Activated CD8-positive, alpha-beta memory T cell treated with anti-CD3 and anti-CD28 coated beads, Interleukin-2, amount 50 U/mL, for 4 hours (primary cell): ENCODE measurements around the gene HOXA4.
A peak's percentile ranks its signal among the peaks of the same experiment; 100 is the strongest.

Experiments used
- DNase-seq: peaks from one replicate; pipeline ENCODE4 v3.0.0-alpha.2; 2020

The HOXA4 gene

DNA sequence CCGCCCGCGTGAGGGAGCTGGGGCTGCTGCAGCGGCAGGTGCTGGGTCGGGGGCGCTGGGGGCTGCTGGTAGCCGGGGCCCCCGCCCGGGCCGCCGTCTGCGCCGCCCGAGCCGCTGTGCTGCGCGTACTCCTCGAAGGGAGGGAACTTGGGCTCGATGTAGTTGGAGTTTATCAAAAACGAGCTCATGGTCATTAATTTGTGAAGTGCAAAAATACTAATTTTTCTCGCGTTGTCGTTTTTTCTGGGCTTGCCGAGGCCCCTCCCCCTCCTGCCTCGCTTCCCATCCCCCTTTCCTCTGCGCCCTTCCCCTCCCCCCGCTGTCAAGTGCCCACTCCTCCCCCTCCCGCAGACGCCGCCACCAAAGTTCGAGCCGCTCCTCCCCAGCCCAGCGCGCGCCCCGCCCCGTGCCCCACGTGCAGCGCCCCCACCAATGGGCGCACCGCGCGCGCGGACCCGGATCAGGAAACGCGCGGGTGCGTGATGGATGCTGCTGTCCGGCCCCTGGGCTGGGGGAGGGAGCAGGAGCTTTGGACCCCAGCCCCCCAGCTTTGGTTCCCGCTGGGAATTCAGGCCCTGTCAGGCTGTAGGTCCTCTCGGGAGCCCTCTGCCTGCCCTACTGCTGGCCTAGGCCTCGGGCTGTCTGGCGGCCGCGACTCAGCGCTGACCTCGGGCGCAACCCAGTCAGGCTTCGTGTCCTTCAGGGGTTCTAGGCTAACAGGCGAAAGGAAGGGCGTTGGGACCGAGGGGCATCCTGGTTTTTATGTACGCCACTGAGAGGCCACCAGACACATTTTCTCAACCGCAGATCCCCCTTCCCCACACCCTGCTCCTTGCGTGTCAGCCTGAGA lies at the start of gene HOXA4:
HOXA4 (minus strand) TSS at position 218 of the 850 bp plus-strand sequence; CDS start at position 194, 24 bp downstream.
- peak; percentile 77 for DNase-seq

DNA sequence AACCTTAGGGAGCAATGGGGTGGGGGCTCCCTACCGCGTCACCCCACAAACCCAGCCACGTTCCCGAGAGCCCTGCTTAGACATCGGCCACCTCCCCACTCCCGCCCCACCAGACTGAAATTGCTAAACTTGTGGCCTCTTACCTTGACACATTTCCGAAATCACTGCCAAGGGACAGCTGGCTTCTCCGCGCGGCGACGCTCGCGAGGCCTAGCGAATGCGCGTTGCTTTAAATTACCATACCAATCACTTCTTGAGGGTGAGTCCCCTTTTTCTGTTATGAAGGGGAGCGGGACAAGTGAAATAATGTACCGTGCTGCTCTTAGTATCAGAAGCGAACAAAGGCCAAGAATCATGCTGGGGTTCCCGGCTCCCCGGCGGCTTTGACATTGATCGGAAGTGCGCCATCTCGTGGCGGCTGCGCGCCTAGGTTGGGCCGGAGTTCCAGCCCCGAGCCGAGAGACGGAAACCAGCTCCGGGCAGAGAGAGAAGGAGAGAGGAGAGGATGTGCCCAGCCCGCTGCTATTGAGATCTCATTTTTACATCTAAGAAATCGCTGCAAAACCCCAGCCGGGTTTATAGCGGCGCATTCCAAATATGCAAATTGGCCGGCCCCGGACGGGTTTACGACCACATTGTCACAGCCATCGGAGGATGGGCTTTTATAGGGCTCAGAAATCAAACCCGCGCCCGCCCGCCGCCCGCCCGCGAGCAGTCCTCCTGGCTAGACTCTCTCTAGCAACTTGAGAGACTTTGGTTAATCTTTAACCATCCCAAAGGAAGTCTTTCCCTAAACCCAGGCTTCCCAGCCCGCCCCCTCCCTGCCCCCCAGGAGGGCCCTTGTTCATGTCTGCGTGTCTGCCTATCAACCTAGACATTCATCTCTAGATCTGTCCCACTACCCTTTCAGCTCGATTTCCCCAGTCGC lies 49.2 kb upstream of the HOXA4 start:
- peak; percentile 66 for DNase-seq

DNA sequence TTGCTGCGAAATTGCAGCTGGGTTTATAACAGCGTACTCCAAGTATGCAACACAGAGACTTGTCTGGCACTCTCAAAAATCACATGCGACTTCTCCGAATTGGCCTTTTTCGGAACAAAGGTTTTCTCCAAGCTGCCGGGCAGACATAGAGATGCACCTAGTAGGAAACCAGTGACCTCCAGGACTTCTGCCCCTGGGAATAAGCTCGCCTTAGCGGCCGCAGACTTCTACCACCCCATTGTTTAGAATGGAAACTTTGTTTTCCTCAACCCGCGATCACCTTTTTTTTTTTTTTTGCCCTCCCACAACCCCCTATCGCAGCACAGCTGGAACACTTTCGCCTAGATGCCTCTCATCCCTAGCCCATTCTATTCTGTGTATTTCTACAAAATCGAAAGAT lies 48.5 kb upstream of the HOXA4 start:
- DNase-seq, result no peak

DNA sequence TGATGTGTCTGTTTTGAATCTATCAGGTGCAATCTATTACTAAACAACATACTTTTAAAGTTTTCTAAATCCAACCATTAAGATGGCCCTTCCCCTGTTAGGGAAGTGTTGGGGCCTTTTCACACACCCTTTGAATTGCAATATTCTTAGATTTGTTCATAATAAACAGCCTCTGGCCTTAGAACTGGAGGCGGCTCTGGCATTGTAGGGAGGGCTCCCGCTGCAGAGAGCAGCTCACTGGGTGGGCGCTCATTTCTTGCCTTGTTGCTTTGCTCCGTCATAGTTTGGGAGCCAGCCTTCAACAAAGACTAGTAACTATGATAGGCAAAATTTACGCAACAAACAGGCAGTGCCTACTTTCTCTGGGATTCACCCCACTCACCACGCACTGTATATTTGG lies 47.8 kb upstream of the HOXA4 start:
- no peak for DNase-seq

- no peak for DNase-seq
Measured at GRCh38 chr7:27177795-27178320, 47.3 kb upstream of the HOXA4 start.

DNA sequence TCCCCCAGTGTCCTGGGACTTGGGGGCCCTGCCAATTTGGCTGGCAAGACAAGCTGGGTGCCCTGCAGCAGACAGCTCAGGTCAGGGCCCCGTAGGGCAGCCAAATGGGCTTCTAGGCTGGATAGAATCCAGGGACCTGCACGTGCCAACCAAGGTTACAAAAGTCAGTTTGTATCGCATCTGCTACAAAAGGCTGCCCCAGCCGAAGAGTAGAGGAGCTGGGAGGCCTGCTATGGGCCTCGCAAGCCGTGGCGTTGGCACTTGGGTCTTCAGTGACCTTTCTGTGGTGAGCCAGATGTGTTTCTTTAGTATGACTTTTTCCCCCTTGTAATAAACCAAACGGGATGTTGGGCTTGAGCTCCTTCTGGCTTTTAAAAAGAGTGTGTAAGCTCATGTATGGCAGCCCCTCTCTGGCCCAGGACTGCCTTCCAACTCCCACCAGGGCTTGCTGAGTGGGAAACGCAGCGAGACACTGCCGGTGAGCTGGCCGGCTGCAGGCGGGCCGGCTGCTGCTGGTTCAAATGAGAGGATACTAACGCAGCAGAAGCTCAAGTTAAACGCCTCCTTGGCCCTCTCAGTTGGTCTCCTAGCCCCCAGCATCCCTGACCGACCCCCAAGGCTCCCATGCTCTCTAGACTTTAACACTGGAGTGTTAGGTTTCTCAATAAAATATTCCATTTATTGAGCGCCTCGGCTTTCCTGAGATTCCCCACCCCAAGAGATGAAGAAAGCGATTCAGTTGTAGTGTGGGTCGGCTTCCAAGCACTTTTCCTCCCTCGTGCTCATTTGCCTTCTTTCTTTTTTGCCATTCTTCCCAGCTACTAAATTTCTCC lies 46.6 kb upstream of the HOXA4 start:
- DNase-seq, result no peak

DNA sequence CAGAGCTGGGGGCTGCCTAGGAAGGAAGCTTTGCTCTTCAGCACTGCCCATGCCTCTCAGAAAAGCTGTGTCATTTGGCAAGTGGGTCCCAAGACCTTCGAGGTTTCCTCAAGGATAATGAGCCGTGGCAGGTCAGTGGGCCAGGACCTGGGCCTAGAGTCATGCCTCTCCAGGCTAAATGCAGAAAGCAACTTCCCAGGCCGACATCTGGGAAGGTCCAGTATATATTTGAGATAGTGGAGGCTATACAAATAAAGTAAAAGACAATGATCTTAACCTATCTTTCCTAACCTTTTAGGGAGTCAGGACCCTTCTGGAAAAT lies 45.9 kb upstream of the HOXA4 start:
- DNase-seq, result no peak

GRCh38 chr7:27175626-27176523 lies 45.3 kb upstream of the HOXA4 start:
- no peak for DNase-seq

GRCh38 chr7:27174874-27175625 lies 44.5 kb upstream of the HOXA4 start:
- DNase-seq, result no peak

DNA sequence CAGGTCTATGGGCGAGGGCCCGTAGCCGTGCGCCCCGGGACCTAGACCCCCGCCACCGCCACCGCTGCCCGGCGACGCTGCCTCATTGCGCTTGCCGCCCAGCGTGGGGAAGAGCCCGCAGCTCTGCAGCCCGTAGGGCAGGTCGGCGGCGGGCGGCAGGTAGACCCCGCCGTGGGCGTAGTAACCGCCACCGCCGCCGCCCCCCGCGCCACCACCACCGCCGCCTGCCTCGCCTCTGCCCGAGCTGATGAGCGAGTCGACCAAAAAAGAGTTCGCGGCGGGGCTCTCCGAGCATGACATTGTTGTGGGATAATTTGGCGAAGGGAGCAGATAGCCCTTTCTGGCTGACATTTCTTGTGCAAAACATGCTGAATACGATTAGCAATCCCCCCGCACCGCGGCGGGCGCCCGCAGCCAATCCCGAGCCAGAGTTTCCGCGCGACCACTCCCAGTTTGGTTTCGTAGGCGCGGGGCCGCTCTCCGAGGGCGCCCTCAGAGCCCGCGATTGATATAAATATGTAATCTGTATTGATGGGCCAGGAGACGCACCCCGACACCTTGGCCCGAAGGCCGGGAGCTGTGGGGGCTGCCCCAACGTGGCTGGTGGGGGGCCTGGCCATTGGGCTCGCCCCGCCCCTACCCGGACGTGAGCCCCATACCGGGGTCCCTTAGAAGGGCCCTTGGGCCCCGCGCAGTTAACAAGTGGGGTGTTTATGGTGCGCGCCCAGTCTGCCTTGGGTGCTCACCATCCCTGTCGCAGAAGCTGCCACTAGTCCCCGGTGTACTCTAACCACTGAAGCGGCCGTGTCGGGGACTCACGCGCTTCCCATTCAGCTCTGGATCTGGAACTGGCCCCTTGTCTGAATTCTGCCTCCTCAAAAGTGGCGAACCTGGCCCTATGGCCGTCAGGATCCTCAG lies 43.7 kb upstream of the HOXA4 start, which contains the start of gene HOXA10:
HOXA10 (minus strand) TSS at position 365 of the 918 bp plus-strand sequence; CDS start at position 351, 14 bp downstream.
- DNase-seq, result no peak

DNA sequence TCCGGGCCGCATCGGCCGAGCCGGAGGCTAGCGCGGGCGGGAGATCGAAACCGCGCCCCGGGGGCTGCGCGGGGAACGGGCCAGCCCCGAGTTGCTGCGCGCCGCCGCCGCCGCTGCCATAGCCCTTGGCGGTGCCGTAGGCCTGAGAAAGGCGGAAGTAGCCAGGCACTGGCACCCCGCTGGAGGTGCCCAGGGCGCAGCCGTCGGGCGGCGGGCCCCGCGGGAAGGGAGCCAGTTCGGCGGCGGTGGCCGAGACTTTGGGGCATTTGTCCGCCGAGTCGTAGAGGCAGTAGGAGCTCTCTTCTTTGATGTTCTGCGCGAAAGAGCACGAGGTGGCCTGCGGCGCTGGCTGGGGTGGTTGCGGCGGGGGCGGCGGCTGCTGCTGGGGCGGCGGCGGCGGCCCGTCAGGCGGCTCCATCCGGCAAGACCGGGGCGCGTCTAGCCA lies 43.0 kb upstream of the HOXA4 start:
- DNase-seq, result peak; percentile 29

DNA sequence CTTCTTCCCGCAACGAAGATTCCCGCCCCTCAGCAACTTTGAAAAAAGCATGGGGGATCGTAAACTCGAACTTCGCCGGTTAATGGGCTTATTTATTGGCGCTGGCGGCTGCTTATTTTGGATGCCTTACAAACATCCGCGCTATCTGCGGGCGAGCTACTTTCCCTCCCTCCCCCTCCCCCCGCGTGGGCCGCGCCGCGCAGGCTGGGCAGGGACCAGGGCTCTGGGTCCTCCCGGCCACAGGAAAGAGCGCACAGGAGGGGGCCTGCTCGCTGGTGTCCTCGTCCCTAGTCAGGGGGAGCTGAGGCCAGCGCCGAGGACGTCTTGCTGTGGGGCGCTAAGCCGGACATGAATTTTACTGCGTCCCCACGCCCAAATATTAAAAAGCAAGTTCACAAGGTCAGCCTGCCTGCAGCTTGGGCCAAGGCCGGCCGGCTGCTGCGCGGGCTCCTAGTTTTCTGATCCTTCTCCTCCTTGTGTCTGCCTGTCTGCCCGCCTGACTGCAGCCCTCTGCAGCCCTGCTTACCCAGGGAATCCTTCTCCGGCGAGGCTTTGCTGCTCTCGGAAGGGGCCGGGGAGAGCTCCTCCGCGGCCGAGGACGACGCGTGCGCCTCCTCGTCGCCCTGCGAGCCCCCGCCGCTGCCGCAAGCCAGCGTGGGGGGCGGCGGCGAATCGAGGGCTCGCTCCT lies 42.4 kb upstream of the HOXA4 start:
- peak; percentile 17 for DNase-seq

- peak; percentile 13 for DNase-seq
Measured at GRCh38 chr7:27172315-27172774, 41.8 kb upstream of the HOXA4 start.

DNA sequence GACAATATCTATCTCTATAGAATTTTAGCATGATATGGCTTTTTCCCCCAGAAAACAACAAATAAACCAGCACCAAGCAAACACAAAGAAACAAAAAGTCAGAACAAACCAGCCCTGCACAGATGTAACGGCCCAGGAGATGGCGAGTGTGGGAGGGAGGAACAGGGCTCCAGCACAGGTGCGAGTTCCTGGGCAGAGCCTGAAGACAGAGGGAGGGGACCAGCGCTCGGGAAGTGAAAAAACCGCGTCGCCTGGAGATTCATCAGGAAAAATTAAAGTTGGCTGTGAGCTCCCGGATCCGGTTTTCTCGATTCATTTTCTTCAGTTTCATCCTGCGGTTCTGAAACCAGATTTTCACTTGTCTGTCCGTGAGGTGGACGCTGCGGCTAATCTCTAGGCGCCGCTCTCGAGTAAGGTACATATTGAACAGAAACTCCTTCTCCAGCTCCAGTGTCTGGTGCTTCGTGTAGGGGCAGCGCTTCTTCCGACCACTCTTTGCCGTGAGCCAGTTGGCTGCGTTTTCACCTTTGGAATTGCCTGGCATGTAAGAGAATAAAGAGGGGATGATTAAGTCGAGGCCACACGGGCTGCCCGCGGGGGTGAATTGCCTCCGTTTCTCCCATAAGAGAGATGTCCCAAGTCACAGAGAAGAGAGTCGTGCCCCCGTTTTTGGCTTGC lies 41.2 kb upstream of the HOXA4 start:
- peak; percentile 13 for DNase-seq

- peak; percentile 10 for DNase-seq
Measured at GRCh38 chr7:27171325-27171636, 40.7 kb upstream of the HOXA4 start.

- no peak for DNase-seq
Measured at GRCh38 chr7:27170426-27171324, 40.1 kb upstream of the HOXA4 start.
